ENCODE measurements around the gene SLC7A6. TPM values are rescaled to one million over a fixed set of nuclear protein-coding genes. Genes with fewer than 3 reads are reported as not detected.

The SLC7A6 gene
- total and polyA plus RNA-seq, 2 of the 13 experiments (the other 11 are each of a cell fraction or from before 2014, with no cell fraction given), result 35.8 to 70.8 TPM

DNA sequence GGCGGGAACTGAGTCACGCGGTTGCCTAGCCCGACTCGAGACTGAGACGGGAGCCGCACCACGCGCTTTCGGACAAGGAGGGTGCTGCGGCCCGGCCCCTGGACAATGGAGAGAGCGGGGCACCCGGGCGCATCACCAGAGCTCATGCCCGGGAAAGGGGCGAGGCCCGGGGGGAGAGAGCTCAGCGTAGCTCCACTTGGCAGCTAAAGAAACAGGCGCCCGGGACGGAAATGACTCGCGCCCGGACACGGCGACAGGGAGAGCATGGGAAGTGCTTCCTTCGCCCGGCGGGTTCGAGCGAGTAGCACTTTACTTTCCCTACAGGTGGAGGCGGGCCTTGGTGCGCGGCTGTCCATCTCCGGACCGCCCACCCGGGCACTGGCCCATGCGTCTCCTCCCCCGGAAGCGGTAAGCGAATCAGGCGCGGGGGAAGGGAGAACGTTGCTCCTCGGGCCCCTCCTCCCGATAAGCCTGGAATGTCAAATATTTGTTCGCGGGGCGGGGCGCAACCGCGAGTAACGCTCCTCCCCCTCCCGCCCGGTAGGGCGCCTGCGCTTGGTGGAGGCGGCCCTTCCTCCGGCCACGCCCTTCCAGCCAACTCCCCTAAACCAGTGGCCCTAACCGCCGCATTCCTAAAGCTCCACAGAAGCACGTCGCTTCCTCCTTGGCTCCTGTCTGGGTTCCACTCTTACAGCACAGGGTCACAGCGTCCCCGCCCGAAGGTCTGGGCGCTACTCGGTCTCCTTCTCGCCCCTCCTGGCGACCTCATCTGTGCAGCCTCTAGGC is 26.9 kb upstream of the SLC7A6 start (continued):
- TF ChIP-seq, protein P1, sequence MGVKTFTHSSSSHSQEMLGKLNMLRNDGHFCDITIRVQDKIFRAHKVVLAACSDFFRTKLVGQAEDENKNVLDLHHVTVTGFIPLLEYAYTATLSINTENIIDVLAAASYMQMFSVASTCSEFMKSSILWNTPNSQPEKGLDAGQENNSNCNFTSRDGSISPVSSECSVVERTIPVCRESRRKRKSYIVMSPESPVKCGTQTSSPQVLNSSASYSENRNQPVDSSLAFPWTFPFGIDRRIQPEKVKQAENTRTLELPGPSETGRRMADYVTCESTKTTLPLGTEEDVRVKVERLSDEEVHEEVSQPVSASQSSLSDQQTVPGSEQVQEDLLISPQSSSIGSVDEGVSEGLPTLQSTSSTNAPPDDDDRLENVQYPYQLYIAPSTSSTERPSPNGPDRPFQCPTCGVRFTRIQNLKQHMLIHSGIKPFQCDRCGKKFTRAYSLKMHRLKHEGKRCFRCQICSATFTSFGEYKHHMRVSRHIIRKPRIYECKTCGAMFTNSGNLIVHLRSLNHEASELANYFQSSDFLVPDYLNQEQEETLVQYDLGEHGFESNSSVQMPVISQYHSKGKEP (CRISPR knock-in tag; IDR thresholded peaks at IDR 0.05), result no peak
- TF ChIP-seq ZNF331 (CRISPR knock-in tag; IDR thresholded peaks at IDR 0.05), result peak; percentile 65; the same call in 1 of the 2 replicates
- TF ChIP-seq HNRNPUL1 (IDR thresholded peaks at IDR 0.05; ENCODE audit: low read depth, low read length), result no peak
- TF ChIP-seq ZNF720 (CRISPR knock-in tag; IDR thresholded peaks at IDR 0.05), result no peak
- no peak for TF ChIP-seq DNMT1 (CRISPR knock-in tag; IDR thresholded peaks at IDR 0.05)
- TF ChIP-seq, protein P2, sequence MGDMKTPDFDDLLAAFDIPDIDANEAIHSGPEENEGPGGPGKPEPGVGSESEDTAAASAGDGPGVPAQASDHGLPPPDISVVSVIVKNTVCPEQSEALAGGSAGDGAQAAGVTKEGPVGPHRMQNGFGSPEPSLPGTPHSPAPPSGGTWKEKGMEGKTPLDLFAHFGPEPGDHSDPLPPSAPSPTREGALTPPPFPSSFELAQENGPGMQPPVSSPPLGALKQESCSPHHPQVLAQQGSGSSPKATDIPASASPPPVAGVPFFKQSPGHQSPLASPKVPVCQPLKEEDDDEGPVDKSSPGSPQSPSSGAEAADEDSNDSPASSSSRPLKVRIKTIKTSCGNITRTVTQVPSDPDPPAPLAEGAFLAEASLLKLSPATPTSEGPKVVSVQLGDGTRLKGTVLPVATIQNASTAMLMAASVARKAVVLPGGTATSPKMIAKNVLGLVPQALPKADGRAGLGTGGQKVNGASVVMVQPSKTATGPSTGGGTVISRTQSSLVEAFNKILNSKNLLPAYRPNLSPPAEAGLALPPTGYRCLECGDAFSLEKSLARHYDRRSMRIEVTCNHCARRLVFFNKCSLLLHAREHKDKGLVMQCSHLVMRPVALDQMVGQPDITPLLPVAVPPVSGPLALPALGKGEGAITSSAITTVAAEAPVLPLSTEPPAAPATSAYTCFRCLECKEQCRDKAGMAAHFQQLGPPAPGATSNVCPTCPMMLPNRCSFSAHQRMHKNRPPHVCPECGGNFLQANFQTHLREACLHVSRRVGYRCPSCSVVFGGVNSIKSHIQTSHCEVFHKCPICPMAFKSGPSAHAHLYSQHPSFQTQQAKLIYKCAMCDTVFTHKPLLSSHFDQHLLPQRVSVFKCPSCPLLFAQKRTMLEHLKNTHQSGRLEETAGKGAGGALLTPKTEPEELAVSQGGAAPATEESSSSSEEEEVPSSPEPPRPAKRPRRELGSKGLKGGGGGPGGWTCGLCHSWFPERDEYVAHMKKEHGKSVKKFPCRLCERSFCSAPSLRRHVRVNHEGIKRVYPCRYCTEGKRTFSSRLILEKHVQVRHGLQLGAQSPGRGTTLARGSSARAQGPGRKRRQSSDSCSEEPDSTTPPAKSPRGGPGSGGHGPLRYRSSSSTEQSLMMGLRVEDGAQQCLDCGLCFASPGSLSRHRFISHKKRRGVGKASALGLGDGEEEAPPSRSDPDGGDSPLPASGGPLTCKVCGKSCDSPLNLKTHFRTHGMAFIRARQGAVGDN (CRISPR knock-in tag; IDR thresholded peaks at IDR 0.05), result peak; percentile 82
- TF ChIP-seq TOE1 (CRISPR knock-in tag; IDR thresholded peaks at IDR 0.05), result no peak
- peak; percentile 63; the same call in 1 of the 2 replicates for TF ChIP-seq BRD4 (CRISPR knock-in tag; IDR thresholded peaks at IDR 0.05)
- TF ChIP-seq MIER3 (CRISPR knock-in tag; IDR thresholded peaks at IDR 0.05; ENCODE audit: borderline replicate concordance), result peak; percentile 46; the same call in 1 of the 2 replicates
- no peak; the same call in none of the 2 replicates for TF ChIP-seq ZFP90 (CRISPR knock-in tag; IDR thresholded peaks at IDR 0.05; ENCODE audit: borderline replicate concordance)
- no peak for TF ChIP-seq RFX5 (IDR thresholded peaks at IDR 0.05; ENCODE audit: low read depth, low read length)
- no peak for TF ChIP-seq ZNF343 (CRISPR knock-in tag; IDR thresholded peaks at IDR 0.05)
- 0 out of 2 replicates have a peak, but pooled peaks have one; percentile 18 for TF ChIP-seq SATB2 (CRISPR knock-in tag; IDR thresholded peaks at IDR 0.05)
- TF ChIP-seq ERF (CRISPR knock-in tag; IDR thresholded peaks at IDR 0.05), result peak; percentile 93
- TF ChIP-seq, protein P3, sequence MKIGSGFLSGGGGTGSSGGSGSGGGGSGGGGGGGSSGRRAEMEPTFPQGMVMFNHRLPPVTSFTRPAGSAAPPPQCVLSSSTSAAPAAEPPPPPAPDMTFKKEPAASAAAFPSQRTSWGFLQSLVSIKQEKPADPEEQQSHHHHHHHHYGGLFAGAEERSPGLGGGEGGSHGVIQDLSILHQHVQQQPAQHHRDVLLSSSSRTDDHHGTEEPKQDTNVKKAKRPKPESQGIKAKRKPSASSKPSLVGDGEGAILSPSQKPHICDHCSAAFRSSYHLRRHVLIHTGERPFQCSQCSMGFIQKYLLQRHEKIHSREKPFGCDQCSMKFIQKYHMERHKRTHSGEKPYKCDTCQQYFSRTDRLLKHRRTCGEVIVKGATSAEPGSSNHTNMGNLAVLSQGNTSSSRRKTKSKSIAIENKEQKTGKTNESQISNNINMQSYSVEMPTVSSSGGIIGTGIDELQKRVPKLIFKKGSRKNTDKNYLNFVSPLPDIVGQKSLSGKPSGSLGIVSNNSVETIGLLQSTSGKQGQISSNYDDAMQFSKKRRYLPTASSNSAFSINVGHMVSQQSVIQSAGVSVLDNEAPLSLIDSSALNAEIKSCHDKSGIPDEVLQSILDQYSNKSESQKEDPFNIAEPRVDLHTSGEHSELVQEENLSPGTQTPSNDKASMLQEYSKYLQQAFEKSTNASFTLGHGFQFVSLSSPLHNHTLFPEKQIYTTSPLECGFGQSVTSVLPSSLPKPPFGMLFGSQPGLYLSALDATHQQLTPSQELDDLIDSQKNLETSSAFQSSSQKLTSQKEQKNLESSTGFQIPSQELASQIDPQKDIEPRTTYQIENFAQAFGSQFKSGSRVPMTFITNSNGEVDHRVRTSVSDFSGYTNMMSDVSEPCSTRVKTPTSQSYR (CRISPR knock-in tag; IDR thresholded peaks at IDR 0.05; ENCODE audit: borderline replicate concordance), result peak; percentile 99
- TF ChIP-seq ZFYVE20 (CRISPR knock-in tag; IDR thresholded peaks at IDR 0.05; ENCODE audit: borderline replicate concordance, low read depth), result no peak
- 0 out of 2 replicates have a peak, but pooled peaks have one; percentile 48 for TF ChIP-seq NFIB (CRISPR knock-in tag; IDR thresholded peaks at IDR 0.05; ENCODE audit: borderline replicate concordance)
- TF ChIP-seq MZF1 (CRISPR knock-in tag; IDR thresholded peaks at IDR 0.05; ENCODE audit: borderline replicate concordance), result 0 out of 2 replicates have a peak, but pooled peaks have one; percentile 54
- TF ChIP-seq, protein P4, sequence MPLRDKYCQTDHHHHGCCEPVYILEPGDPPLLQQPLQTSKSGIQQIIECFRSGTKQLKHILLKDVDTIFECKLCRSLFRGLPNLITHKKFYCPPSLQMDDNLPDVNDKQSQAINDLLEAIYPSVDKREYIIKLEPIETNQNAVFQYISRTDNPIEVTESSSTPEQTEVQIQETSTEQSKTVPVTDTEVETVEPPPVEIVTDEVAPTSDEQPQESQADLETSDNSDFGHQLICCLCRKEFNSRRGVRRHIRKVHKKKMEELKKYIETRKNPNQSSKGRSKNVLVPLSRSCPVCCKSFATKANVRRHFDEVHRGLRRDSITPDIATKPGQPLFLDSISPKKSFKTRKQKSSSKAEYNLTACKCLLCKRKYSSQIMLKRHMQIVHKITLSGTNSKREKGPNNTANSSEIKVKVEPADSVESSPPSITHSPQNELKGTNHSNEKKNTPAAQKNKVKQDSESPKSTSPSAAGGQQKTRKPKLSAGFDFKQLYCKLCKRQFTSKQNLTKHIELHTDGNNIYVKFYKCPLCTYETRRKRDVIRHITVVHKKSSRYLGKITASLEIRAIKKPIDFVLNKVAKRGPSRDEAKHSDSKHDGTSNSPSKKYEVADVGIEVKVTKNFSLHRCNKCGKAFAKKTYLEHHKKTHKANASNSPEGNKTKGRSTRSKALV (CRISPR knock-in tag; IDR thresholded peaks at IDR 0.05), result peak; percentile 76
